BLaER1 treated with 17β-estradiol and CSF1 and Interleukin-3, amounts not matched to agents 10 nM and 100 nM (cell line): ENCODE measurements around the gene CAMKK2.
"Not testable (repeated sequence)": the region's sequence is repeated elsewhere in the genome, so short reads cannot be mapped to it uniquely, and the experiment has no call there.

Experiments
- H3K27ac ChIP-seq, 11 experiments: shearing (Covaris generic); formaldehyde crosslinking; 2 replicates each; pipeline ENCODE4 v1.8.1; 2022
- H3K27me3 ChIP-seq, 11 experiments: shearing (Covaris generic); formaldehyde crosslinking; 2 replicates each; pipeline ENCODE4 v1.8.1; 2022
- H3K36me3 ChIP-seq, 11 experiments: shearing (Covaris generic); formaldehyde crosslinking; 2 replicates each; pipeline ENCODE4 v1.8.1; 2022
- H3K4me1 ChIP-seq, 10 experiments: shearing (Covaris generic); formaldehyde crosslinking; 2 replicates each; pipeline ENCODE4 v1.8.1; 2022
- H3K4me2 ChIP-seq, 11 experiments: shearing (Covaris generic); formaldehyde crosslinking; 2 replicates each; pipeline ENCODE4 v1.8.1; 2022
- H3K4me3 ChIP-seq, 10 experiments: shearing (Covaris generic); formaldehyde crosslinking; 2 replicates each; pipeline ENCODE4 v1.8.1; 2022
- H3K9ac ChIP-seq, 11 experiments: shearing (Covaris generic); formaldehyde crosslinking; 2 replicates each; pipeline ENCODE4 v1.8.1; 2022
- H3K9me3 ChIP-seq, 11 experiments: shearing (Covaris generic); formaldehyde crosslinking; replicated peaks in 1 of 11; 2 replicates each; pipeline ENCODE4 v1.8.1; 2022
- H4K20me1 ChIP-seq, 11 experiments: shearing (Covaris generic); formaldehyde crosslinking; 2 replicates each; pipeline ENCODE4 v1.8.1; 2022
- Cebpa-rat ChIP-seq, 11 experiments: shearing (Covaris generic); IDR thresholded peaks; 2 replicates each; pipeline ENCODE4 v1.8.1; 2022

CAMKK2 gene

GRCh38 chr12:121285856-121286255 is 10.7 kb downstream of the CAMKK2 start:
- no peak overlapping the region; a peak in 1 of 22 replicates for H3K27ac ChIP-seq
- no peaks in the 10 kb centered on the region for H3K27me3 ChIP-seq
- no peak overlapping the region for H3K9ac ChIP-seq
- no peak overlapping the region for H3K4me2 ChIP-seq
- no peaks in the 10 kb centered on the region for H3K9me3 ChIP-seq
- H3K4me3 ChIP-seq: no peak overlapping the region
- H3K36me3 ChIP-seq: peaks cover 27 to 93% (median 76%) of the 10 kb centered on the region in 11 experiments
- TF ChIP-seq Cebpa-rat (IDR thresholded peaks at IDR 0.05): no peak
- H4K20me1 ChIP-seq: peaks cover 59 to 100% (median 90%) of the 10 kb centered on the region in 11 experiments; a peak in 21 of 22 replicates
- peaks cover 22 to 47% (median 32%) of the 10 kb centered on the region in 10 experiments for H3K4me1 ChIP-seq

GRCh38 chr12:121284551-121285390 is 11.7 kb downstream of the CAMKK2 start:
- Histone ChIP-seq H4K20me1 (peaks cover 56 to 100% (median 83%) of the 10 kb centered on the region in 11 experiments; a peak in 21 of 22 replicates), H3K36me3 (peaks cover 27 to 85% (median 67%) of the 10 kb centered on the region in 11 experiments), H3K4me1 (peaks cover 22 to 41% (median 29%) of the 10 kb centered on the region in 10 experiments), H3K4me2 (no peak overlapping the region), H3K9me3 (no peaks in the 10 kb centered on the region), H3K27ac (no peak overlapping the region), H3K27me3 (no peaks in the 10 kb centered on the region), H3K9ac (no peak overlapping the region), H3K4me3 (no peak overlapping the region)
- TF ChIP-seq Cebpa-rat (IDR thresholded peaks at IDR 0.05): no peak

- TF ChIP-seq Cebpa-rat (IDR thresholded peaks at IDR 0.05): no peak
- no peaks in the 10 kb centered on the region; a peak in 1 of 22 replicates for H3K9me3 ChIP-seq
- no peak overlapping the region; a peak in 1 of 22 replicates for H3K9ac ChIP-seq
- no peaks in the 10 kb centered on the region for H3K27me3 ChIP-seq
- peaks cover 35 to 86% (median 72%) of the 10 kb centered on the region in 11 experiments for H3K36me3 ChIP-seq
- H3K4me2 ChIP-seq: no peak overlapping the region
- no peak overlapping the region for H3K4me3 ChIP-seq
- H4K20me1 ChIP-seq: peaks cover 56 to 100% (median 90%) of the 10 kb centered on the region in 11 experiments; a peak in 21 of 22 replicates
- no peak overlapping the region for H3K27ac ChIP-seq
- H3K4me1 ChIP-seq: peaks cover 14 to 38% (median 20%) of the 10 kb centered on the region in 10 experiments
Observed at GRCh38 chr12:121283841-121284240, 12.7 kb downstream of the CAMKK2 start.

- Histone ChIP-seq H3K9ac (no peak overlapping the region; a peak in 1 of 22 replicates), H3K4me1 (peaks cover 9 to 38% (median 15%) of the 10 kb centered on the region in 10 experiments), H3K4me3 (no peak overlapping the region), H3K9me3 (no peaks in the 10 kb centered on the region; a peak in 1 of 22 replicates), H3K27ac (no peak overlapping the region), H3K4me2 (no peak overlapping the region), H4K20me1 (peaks cover 57 to 100% (median 91%) of the 10 kb centered on the region in 11 experiments; a peak in 21 of 22 replicates), H3K27me3 (no peaks in the 10 kb centered on the region), H3K36me3 (peaks cover 40 to 90% (median 77%) of the 10 kb centered on the region in 11 experiments)
- TF ChIP-seq Cebpa-rat (IDR thresholded peaks at IDR 0.05): no peak
Observed at GRCh38 chr12:121283388-121283787, 13.1 kb downstream of the CAMKK2 start.

GRCh38 chr12:121282910-121283309 is 13.6 kb downstream of the CAMKK2 start:
- not testable (repeated sequence) for H3K4me2 ChIP-seq, H3K9ac ChIP-seq, H3K27ac ChIP-seq, H3K27me3 ChIP-seq, H3K4me3 ChIP-seq, H3K9me3 ChIP-seq
- Histone ChIP-seq H4K20me1 (peaks cover 57 to 100% (median 91%) of the 10 kb centered on the region in 11 experiments; a peak in 21 of 22 replicates), H3K4me1 (peaks cover 5 to 38% (median 10%) of the 10 kb centered on the region in 10 experiments; a peak in 19 of 20 replicates), H3K36me3 (peaks cover 40 to 91% (median 80%) of the 10 kb centered on the region in 11 experiments)

- no peak for TF ChIP-seq Cebpa-rat (IDR thresholded peaks at IDR 0.05)
- no peak overlapping the region for H3K4me2 ChIP-seq
- peaks cover 0 to 7% (median 0%) of the 10 kb centered on the region in 11 experiments; a peak in 1 of 22 replicates for H3K9me3 ChIP-seq
- peaks cover 40 to 91% (median 82%) of the 10 kb centered on the region in 11 experiments for H3K36me3 ChIP-seq
- peaks cover 55 to 100% (median 91%) of the 10 kb centered on the region in 11 experiments; a peak in 21 of 22 replicates for H4K20me1 ChIP-seq
- peaks cover 0 to 38% (median 7%) of the 10 kb centered on the region in 10 experiments; a peak in 16 of 20 replicates for H3K4me1 ChIP-seq
- H3K4me3 ChIP-seq: no peak overlapping the region
- H3K9ac ChIP-seq: 0 out of 22 replicates have a peak overlapping the region, but pooled peaks of 1 of the 11 experiments have one; percentile 8
- no peaks in the 10 kb centered on the region for H3K27me3 ChIP-seq
- H3K27ac ChIP-seq: peak overlapping the region in 1 of 11 experiments; percentile 11; a peak in 1 of 22 replicates
Observed at GRCh38 chr12:121282072-121282742, 14.3 kb downstream of the CAMKK2 start.

GRCh38 chr12:121281116-121281515 is 15.4 kb downstream of the CAMKK2 start:
- H4K20me1 ChIP-seq: peaks cover 51 to 100% (median 90%) of the 10 kb centered on the region in 11 experiments; a peak in 21 of 22 replicates

GRCh38 chr12:121280531-121280930 is 16.0 kb downstream of the CAMKK2 start:
- H3K9me3 ChIP-seq, H3K9ac ChIP-seq, H3K27me3 ChIP-seq, H3K4me2 ChIP-seq, H3K27ac ChIP-seq, H3K4me3 ChIP-seq: not testable (repeated sequence)
- H3K36me3 ChIP-seq: peaks cover 49 to 88% (median 82%) of the 10 kb centered on the region in 11 experiments
- peaks cover 0 to 37% (median 8%) of the 10 kb centered on the region in 10 experiments; a peak in 10 of 20 replicates for H3K4me1 ChIP-seq
- H4K20me1 ChIP-seq: peaks cover 49 to 100% (median 84%) of the 10 kb centered on the region in 11 experiments; a peak in 21 of 22 replicates

More at GRCh38 chr12:121281116-121281515, 15.4 kb downstream of the CAMKK2 start:
- H3K27ac ChIP-seq, H3K4me2 ChIP-seq, H3K27me3 ChIP-seq, H3K9me3 ChIP-seq, H3K4me3 ChIP-seq, H3K9ac ChIP-seq: not testable (repeated sequence)
- Histone ChIP-seq H3K4me1 (peaks cover 0 to 37% (median 8%) of the 10 kb centered on the region in 10 experiments; a peak in 10 of 20 replicates), H3K36me3 (peaks cover 43 to 88% (median 81%) of the 10 kb centered on the region in 11 experiments)
